ENCODE measurements around the gene ATP1A2.

The ATP1A2 gene

DNA sequence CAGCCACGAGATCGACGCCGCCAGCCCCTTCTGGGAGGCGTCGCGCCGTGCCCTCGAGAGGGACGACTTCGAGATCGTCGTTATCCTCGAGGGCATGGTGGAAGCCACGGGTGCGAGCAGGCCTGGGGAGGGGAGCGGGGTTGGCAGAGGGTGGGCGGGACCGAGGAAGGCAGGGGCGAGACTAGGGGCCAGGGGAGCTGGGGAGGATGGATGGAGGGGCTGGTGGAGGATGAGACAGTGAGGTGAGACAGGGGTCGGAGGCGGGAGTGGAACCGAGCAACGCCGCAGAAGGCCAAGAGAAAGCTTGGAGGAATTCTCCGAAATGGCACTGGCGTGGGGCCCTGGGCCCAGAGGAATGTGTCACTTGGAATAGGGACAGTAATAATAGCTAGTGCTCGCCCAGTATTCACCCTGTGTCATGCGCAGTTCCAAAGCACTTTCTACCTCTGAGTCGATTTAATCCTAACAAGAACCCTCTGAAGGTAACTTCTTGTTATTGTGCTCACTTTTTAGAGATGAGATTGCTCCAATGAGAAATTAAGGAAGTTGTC, 30.7 kb upstream of the ATP1A2 start:
- DNase-seq (ENCODE audit: low spot score) = no peak

DNA sequence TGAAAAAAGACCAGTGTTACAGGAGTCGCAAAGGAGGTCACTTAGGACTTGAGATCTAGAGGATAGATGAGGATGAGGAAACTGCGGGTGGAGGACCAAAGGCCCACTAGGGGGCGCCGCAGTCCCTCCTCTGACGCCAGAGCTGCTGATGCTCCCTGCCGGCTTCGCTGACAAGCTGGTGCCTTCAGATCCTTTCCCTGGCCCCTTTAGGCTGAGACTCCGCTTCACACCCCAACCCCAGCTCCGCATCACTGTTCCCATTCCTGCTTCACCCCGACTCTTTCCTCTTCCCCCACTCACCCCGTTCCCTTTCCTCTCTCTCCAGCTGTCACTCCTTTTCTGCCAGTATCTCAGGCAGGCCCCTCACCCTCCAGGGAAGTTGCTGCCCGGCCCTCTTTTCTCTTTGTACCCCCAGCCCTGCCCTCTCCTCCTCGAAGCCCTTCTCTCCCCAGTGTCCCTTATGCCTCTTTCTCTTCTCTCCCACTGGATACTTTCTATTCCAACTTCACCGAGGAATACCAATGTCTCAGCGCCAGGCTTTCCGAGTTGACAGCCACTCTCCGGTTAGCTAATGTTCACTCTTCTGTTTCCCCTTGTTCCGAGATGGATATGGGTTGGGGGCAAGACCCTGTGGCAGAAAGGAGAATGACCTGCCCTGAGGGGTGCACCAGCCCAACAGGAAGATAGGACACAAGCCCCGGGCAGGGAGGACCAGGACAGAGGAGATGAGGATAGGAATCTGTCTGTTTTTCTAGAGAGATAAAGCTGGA, 29.7 kb upstream of the ATP1A2 start:
- peak; percentile 67 for DNase-seq (ENCODE audit: low spot score)

DNA sequence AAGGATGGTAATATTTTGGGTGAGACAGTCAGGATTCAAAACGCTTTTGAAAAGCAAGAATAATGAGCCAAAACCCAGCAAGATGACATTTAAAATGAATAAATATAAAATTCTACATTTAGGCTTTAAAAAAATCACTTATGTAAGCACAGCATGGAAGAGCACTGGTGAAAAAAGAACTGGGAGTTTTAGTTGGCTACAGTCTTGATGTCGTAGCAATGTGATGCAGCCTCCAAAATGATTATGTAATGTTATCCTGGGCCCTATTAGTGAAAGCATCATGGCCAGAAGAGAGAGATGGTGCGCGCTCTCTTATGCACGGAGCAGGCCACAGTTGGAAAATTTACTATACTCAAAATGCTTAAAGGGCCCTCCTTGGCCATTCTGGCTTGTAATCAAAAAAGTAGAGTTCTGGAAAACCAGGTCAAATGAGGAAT, 29.1 kb upstream of the ATP1A2 start:
- DNase-seq (ENCODE audit: low spot score) = no peak

DNA sequence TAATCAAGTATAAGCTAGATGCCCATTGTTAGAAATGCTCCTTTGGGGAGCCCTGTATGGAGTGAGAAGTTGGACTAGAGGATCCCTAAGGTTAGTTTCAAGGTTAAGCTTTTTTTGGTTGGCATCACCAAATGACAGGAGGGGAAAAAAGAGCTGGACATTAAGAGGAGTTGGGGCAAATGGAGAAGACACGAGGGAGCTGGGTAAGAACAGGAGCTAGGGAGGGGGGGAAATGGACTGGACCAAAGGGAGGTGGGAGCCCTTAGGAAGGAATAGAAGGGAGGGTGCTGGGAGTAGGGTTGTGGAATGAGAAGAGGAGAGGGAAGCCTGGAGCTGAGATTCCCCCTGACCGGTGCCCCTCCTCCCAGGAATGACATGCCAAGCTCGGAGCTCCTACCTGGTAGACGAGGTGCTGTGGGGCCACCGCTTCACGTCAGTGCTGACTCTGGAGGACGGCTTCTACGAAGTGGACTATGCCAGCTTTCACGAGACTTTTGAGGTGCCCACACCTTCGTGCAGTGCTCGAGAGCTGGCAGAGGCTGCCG, 28.4 kb upstream of the ATP1A2 start:
- no peak for DNase-seq (ENCODE audit: low spot score)

GRCh38 chr1:160089883-160090282, 25.7 kb upstream of the ATP1A2 start:
- no peak for DNase-seq (ENCODE audit: low spot score)

DNA sequence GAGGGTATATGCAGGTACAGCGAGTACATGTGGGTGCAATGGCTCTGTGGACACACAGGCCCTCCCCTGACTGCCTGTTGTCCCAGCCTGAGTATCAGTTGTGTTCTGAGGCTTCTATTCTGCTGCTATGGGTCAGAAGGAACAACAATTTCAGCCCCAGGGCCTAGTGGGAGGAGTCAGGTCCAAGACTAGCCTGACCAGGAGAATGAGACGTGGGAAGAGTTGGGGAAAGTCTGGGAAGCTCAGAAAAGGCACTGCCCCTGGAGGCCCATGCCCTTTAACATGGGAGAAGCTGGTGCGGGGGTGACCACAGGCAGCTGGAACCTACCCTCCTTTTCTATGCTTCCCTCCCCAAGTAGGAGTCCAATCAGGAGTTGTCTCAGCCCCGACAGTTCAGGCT, 24.8 kb upstream of the ATP1A2 start:
- DNase-seq (ENCODE audit: low spot score) = no peak

DNA sequence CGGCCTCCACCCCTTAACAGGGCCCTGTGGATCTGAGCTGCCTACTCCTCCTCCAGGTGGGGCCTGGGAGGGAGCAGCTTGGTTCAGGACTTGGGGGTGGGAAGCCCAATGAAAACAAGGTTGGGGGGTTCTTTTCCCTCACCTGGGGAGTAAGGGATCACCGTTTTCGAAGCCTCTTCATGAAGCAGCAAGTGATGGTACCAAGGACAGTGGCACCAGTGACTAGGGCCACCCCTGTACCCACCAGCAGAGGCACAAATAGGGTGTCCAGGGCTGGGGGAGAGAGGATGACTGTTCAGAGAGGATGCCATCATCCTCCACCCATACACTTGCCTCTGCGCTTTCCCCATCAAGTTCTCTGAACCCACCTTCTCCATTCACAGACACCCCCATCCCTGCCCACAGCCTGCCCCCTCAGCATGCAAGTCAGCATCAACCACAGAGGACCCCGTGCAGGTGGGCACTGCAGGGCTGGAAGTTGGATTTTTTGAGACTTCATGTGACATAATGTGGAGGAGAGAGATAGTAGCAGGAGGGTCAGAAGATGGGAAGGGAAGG, 23.8 kb upstream of the ATP1A2 start:
- no peak for DNase-seq (ENCODE audit: low spot score)

- no peak for DNase-seq (ENCODE audit: low spot score)
Observed at GRCh38 chr1:160092366-160093068, 23.0 kb upstream of the ATP1A2 start.

DNA sequence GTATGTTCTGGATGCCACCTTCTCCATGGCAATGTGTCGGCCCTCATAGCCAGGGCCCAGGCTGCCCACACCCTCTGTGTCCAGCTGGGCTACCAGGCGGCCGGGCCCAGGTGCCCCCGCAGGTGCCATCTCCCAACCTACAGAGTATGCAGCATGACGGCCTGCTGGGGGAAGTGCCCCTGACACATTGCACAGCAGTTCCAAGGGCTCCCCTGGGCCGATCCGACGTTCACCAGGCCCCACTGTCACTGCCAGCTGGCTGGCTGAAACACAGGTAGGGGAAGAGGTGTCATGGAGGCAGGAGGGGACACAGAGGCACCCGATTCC, 22.5 kb upstream of the ATP1A2 start:
- no peak for DNase-seq (ENCODE audit: low spot score)

DNA sequence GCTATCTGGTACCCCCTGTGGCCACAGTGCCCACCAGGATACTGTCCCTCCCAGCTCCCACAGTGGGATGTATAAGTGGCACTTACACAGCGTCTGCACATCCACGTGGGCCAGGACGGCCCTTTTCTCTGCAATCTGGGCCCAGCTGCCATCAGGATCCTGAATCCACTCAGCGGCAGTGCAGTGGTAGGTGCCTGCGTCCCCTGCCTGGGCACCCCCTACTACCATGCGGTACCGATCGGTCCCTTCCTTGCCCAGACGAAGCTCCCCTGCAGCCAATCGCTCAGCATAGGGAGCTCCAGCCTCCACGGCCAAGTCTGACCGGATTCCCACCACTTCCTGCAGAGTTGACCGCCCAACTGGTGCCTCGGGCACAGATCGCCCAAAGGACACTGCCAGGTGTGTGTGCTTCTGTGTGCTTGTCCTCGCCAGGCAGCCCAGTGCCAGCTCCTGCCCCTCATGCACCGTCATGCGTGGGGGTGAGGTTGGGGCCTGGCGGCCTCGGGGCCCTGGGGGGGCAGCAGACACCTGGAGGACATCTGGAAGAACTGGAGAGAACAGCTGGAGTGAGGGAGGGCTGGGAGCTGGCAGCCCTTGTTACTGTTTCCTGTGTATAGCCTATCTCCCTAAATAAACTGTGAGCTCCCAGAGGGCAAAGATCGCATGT, 21.8 kb upstream of the ATP1A2 start:
- DNase-seq (ENCODE audit: low spot score) = no peak

DNA sequence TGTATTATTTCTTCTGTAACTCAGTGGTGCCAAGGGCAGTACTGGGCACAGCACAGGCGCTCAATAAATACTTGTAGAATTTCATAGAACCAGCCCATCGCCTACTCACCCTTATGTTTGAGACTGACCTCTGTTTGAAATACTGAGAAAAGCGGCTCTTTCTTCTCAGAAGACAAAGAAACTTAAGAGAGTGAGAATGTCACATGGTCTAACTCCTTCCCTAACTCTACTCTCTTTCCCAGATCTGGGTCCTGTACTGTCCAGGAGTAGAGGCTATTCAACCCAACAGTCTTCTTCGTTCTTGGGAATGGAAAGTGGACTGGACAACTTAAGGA, 21.3 kb upstream of the ATP1A2 start:
- DNase-seq (ENCODE audit: low spot score) = no peak

GRCh38 chr1:160094806-160095205, 20.8 kb upstream of the ATP1A2 start:
- no peak for DNase-seq (ENCODE audit: low spot score)

DNA sequence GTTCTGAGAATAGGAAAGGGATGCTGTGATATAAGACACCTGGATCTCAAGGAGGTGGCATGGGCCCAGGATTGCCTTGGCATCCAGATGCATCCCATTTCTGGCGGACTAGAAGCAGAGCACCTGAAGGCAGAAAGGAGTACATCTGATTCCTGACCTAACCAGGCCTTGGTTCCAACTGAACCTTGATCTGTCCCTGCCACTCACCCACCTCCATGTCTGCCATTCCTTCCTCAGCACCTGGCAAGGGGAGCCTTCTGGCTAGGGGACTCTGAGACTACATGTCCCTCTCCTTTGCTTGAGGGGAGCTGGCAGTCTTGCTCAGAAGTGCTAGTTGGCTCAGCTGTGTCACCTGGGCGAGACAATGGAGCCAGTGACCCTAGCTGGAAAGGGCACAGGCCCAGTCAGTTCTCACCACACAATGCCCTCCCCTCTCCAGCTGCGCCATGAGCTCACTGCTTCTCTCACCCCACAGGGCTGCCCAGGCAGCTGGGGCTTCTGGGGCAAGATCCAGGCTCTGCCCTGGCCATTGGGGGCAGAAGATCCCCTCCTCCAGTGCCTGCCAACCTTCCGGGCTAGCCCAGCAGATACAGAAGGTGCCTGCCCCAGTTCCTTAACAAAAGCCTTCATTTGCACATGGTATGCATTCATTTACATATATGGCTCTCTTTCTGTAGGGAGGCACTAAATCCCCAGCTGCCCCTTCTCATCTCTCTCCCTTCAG, 20.0 kb upstream of the ATP1A2 start:
- DNase-seq (ENCODE audit: low spot score) = no peak

DNA sequence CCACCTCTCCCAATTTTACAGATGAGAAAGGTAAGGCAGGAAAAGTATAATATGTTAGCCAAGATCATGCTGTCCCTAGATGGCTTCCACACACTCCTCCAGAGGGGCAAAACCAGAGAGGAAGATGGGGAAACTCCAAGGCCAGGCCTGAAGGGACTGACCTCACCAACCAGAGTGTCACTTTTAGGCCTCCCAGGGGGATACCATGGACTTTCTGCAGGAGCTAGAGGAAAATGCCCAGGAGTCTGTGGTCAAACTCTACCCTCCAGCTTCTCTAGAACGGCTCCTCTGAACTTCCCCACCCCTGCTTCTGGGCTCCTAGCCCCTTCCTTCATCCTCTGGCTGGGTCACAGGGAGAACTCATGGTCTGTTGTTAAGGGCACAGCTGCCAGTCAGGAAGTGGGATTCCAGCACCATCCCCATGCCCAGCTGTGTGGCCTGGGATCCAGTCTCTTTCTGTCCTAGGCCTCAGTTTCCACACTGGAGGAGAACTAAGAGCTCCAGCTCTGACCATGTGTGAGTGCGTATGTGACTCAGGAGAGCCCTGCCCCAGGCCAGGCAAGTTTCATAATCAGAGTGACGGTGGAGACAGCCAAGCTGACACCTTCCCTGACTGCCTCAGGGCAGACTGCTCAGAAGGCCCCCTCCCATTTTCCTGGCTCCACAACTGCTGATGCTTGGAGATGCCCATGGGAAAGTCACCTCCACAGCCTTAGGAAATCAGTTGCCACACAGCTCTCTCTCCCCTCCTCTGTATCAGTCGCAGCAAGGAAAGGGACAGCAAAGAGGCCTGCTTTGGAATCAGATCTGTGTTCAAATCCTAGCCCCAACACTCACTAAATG, 19.1 kb upstream of the ATP1A2 start:
- no peak for DNase-seq (ENCODE audit: low spot score)

DNA sequence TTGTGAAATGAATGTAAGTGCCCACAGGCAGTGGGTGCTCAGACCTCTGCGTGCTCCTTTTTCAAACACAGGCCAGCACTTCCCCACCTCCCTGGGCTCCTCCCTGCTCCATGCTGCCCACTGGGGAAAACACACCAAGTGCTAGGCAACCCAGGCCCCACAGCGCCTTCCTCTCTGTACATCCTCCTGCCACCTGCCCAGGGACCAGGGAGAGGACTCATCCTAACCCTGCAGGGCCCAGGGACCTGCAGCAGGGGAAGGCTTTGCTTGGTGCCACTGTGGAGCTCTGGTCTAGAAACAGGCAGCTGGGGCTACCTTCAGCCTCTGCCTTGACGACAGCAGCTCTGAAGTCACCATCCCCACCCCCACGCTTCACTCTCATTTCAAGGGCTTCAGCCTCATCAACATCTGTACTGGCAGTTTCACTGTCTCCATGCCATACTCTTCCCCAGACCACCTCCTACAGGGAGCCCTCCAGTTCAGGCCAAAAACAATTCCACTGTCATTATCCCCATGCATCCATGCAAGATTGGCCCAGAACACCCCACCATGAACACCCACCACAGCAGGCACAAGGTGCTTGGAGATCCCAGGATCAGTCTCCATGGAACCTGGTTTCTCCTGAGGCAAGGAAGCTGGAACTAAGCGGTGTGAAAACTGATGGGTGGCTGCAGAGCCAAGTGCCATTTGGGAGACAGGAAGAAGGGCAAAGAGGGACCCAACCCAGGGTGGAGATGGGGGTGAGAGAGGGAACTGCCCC, 18.2 kb upstream of the ATP1A2 start:
- no peak for DNase-seq (ENCODE audit: low spot score)

DNA sequence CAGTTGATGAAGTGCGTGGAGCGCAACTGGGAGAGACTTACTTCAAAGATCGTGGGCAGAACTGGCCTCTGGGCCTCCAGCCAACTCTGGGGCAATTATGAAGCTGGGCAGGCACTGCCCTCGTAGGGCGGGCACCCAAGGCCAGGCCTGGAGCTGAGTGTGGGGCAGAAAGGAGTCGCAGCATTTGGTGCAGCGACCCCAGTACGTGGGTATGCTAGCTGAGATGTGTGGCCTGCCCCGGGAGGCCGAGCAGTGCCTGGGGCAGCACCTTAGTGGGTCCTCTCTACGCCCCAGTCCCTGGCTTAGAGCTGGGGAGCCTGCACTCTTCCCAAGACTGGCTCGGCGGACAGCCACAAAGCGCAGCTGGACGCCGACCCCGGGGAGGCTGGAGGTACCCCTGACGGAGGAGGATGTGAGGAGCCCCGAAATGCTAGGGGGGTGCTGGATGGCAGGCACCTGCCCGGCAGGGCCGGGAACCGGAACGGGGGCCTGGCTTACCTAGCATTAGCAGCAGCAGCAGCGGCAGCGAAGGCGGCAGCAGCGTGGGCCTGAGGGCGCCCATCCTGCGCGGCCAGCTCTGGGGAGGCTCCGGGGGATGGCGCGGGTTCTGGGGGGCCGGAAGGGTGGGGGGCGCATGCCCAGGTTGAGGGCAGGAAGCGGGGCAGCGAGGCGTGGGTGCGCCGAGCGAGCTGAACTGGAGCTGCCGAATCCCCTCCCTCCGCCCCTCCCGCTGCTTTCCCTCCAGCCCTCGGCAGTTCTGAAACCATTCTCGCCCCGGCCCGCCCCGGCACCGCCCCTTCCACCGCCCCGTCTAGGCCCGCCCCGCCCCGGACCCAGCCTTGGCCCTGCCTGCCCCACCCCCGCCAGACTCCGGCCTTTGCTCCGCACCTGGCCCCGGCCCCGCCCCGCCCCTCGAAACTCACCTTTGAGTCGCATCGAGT, 17.4 kb upstream of the ATP1A2 start, which contains the start of gene IGSF8:
Gene IGSF8, minus strand, starts transcription at position 709 of the 941 bp plus-strand sequence. Its CDS starts 147 bp downstream, at position 562.
- DNase-seq (ENCODE audit: low spot score) = peak; percentile 61

GRCh38 chr1:160098852-160099561, 16.6 kb upstream of the ATP1A2 start:
- DNase-seq (ENCODE audit: low spot score) = peak; percentile 84
